GM12878 (cell line): Measurements from ENCODE around the gene AGAP1.

Source experiments
- EGR1 ChIP-seq, 2 experiments: IDR thresholded peaks; 1 replicate in 1 of 2; 2 replicates in 1 of 2; pipeline ENCODE4 v1.6.1; 2011 to 2012; ENCODE audit warnings: low read depth in 2 of 2, low read length in 2 of 2, borderline replicate concordance in 1 of 2, mild to moderate bottlenecking in 1 of 2, moderate library complexity in 1 of 2
- NR2C1 ChIP-seq: fragments of 450-650 bp; IDR thresholded peaks from 2 replicates; pipeline ENCODE4 v1.6.1; 2017; ENCODE audit warnings: antibody characterized with exemption, mild to moderate bottlenecking, moderate library complexity
- TF ChIP-seq, protein P1 (sequence below): IDR thresholded peaks from 2 replicates; pipeline ENCODE4 v1.6.1; 2011; ENCODE audit warnings: low read depth, low read length, improper control_type of control experiment, borderline replicate concordance
- TF ChIP-seq, protein P2 (sequence below), 3 experiments: IDR thresholded peaks in 2 of 3; conservative IDR thresholded peaks in 1 of 3; 2 replicates each; pipeline ENCODE4 v1.5.1; 2011; ENCODE audit warnings: low read depth in 3 of 3, low read length in 3 of 3, mild to moderate bottlenecking in 3 of 3, control low read depth in 2 of 3, moderate library complexity in 2 of 3, inconsistent platforms in 1 of 3, mixed read lengths in 1 of 3; ENCODE audit not compliant: control insufficient read depth in 2 of 3, insufficient read depth in 1 of 3; ENCODE audit errors: extremely low read depth in 1 of 3
- TF ChIP-seq, protein P3 (sequence below): IDR thresholded peaks from 2 replicates; pipeline ENCODE4 v1.6.1; 2012; ENCODE audit warnings: mild to moderate bottlenecking, low read depth, low read length

DNA sequence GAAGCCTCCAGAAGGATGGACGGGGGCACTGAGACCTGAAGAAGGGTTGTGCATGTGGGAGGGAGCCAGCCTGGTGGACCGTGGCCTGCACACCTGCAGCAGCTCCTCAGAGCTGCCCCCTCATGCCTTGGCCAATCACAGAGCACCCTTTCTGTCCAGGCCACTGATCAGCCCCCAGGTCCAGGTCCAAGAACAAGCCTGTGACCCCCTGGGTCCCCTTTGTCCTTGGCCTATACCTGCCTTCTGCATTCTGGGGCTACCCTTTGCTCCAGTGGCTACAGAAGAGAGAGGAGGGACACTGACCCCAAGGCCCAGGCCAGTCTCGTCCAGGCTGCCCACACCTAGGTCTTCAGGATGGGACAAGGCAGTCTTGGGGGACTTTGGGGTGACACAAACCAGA is 62.2 kb downstream of the AGAP1 start:
- TF ChIP-seq, protein P1, sequence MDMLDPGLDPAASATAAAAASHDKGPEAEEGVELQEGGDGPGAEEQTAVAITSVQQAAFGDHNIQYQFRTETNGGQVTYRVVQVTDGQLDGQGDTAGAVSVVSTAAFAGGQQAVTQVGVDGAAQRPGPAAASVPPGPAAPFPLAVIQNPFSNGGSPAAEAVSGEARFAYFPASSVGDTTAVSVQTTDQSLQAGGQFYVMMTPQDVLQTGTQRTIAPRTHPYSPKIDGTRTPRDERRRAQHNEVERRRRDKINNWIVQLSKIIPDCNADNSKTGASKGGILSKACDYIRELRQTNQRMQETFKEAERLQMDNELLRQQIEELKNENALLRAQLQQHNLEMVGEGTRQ = no peak
- TF ChIP-seq, protein P2, sequence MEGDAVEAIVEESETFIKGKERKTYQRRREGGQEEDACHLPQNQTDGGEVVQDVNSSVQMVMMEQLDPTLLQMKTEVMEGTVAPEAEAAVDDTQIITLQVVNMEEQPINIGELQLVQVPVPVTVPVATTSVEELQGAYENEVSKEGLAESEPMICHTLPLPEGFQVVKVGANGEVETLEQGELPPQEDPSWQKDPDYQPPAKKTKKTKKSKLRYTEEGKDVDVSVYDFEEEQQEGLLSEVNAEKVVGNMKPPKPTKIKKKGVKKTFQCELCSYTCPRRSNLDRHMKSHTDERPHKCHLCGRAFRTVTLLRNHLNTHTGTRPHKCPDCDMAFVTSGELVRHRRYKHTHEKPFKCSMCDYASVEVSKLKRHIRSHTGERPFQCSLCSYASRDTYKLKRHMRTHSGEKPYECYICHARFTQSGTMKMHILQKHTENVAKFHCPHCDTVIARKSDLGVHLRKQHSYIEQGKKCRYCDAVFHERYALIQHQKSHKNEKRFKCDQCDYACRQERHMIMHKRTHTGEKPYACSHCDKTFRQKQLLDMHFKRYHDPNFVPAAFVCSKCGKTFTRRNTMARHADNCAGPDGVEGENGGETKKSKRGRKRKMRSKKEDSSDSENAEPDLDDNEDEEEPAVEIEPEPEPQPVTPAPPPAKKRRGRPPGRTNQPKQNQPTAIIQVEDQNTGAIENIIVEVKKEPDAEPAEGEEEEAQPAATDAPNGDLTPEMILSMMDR (IDR thresholded peaks at IDR 0.05 in 2 of 3, conservative IDR thresholded peaks at IDR 0.05 in 1 of 3; ENCODE audit: control insufficient read depth in 2 of 3, extremely low read depth in 1 of 3, insufficient read depth in 1 of 3, low read depth in 3 of 3, low read length in 3 of 3) = no peak
- TF ChIP-seq NR2C1 (no peak), EGR1 (IDR thresholded peaks at IDR 0.05; ENCODE audit: borderline replicate concordance in 1 of 2, low read depth in 2 of 2, low read length in 2 of 2) (no peak)
- TF ChIP-seq, protein P3, sequence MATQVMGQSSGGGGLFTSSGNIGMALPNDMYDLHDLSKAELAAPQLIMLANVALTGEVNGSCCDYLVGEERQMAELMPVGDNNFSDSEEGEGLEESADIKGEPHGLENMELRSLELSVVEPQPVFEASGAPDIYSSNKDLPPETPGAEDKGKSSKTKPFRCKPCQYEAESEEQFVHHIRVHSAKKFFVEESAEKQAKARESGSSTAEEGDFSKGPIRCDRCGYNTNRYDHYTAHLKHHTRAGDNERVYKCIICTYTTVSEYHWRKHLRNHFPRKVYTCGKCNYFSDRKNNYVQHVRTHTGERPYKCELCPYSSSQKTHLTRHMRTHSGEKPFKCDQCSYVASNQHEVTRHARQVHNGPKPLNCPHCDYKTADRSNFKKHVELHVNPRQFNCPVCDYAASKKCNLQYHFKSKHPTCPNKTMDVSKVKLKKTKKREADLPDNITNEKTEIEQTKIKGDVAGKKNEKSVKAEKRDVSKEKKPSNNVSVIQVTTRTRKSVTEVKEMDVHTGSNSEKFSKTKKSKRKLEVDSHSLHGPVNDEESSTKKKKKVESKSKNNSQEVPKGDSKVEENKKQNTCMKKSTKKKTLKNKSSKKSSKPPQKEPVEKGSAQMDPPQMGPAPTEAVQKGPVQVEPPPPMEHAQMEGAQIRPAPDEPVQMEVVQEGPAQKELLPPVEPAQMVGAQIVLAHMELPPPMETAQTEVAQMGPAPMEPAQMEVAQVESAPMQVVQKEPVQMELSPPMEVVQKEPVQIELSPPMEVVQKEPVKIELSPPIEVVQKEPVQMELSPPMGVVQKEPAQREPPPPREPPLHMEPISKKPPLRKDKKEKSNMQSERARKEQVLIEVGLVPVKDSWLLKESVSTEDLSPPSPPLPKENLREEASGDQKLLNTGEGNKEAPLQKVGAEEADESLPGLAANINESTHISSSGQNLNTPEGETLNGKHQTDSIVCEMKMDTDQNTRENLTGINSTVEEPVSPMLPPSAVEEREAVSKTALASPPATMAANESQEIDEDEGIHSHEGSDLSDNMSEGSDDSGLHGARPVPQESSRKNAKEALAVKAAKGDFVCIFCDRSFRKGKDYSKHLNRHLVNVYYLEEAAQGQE = no peak
